Measurements from ENCODE around the gene HEPN1.

HEPN1 gene

DNA sequence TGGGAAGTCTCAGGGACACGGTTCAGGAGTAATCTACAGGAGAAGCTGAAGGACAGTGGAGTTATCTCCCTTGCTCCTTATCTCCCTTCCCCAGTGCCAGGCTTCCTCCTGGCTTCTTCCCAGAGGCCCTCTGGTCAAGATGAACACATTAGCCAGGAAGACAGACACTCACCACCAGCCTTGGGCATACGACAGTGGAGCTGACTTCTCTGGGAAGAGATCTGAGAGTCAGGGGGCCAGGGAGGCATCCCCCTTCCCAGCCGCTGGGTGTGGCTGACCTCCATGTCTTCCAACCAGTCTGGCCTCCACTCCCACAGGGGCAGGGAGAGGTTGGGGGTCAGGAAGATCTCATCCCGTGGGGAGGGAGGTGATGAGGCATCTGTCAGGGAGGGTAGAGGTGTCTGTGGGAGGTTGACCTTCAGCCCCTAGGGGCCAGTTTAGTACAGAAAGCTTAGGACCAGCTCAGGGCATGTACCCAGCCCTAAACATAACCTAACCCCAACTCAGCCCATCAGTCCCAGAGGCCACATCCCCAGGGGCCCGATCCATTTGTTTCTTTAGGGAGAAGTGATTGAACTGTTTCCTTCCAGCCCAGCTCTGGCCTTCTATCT, 34.1 kb upstream of the HEPN1 start:
- DNase-seq (ENCODE audit: low read depth) = no peak

GRCh38 chr11:124886476-124886875, 32.6 kb upstream of the HEPN1 start:
- no peak for DNase-seq (ENCODE audit: low read depth)

- DNase-seq (ENCODE audit: low read depth) = no peak
Observed at GRCh38 chr11:124886978-124887666, 31.9 kb upstream of the HEPN1 start.

DNA sequence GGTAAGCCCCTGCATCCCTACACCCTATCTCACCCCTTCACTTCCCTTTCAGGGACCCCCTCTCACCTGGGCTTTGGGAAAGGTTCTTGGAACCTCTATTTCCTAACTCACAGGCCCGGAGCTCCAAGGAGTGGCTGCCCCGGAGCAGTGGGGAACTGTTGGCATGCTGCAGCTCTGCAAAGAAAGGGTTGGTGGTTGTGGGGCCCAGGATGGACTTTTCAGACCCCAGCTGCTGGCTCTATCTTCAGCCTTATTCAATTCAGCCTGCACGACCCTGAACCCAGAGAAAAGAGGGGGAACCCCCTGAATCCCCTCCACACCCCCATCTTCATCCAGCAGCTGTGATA, 31.4 kb upstream of the HEPN1 start:
- no peak for DNase-seq (ENCODE audit: low read depth)

DNA sequence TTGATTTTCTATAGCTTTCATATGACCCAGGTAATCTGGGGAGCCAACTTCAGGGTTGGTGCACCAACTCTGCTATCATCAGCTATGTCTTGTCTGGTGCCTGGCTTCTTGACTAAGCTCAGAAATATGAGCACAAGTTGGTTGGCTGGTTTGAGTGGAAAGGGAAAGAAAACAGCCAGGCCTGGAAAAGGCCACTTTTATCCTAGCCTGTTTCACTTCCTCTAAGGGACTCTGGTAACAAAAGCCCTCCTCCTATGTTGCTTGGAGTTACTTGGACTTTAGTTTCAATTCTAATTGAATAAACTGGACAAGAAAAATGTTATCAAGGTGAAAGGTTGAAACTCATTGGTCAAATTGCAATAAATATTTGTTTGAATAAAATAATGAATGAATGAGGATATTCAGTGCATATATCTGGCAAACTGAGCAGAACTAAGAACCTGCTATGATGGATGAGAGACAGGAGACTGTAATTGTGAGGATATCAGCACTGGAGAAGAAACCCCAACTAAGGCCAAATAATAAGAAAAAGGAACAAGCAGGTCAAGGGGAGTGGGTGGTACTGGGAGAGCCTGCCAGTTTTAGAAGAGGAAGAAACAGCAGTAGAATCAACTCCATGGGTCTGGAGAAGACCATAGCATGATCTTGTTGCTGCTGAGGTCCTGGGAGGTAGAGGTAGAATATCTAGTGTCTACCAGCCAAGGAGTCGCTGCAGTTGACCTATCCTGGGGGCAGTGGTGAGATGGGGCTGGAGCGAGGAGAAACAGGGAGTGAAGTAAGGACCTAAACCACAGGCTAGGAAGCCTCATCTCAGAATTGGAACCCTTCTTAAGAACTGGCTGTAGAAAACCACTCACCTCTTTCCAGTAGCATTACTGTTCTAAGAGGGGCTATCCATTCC, 29.6 kb upstream of the HEPN1 start:
- no peak for DNase-seq (ENCODE audit: low read depth)

GRCh38 chr11:124890151-124890550, 28.9 kb upstream of the HEPN1 start:
- DNase-seq (ENCODE audit: low read depth) = no peak

- DNase-seq (ENCODE audit: low read depth) = no peak
Observed at GRCh38 chr11:124890683-124891372, 28.2 kb upstream of the HEPN1 start.

GRCh38 chr11:124891373-124891861, 27.6 kb upstream of the HEPN1 start:
- no peak for DNase-seq (ENCODE audit: low read depth)

DNA sequence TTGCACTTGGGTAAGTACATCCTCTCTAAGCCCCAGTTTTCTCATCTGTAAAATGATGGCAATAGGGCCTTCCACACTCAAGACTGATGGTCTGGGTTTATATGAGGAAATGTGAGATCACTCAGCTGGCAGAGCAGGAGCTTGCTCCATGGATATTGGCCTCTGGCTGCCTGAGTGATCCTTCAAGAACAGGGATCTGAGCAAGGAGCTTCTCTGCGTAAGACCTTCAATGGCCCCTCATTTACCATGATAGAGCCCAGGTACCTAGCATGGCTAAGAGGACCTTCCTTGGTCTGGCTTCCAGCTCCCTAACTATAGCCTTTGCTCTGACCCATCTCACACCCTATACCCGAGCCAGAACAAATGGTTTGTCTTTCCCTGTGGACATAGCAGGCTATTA, 26.9 kb upstream of the HEPN1 start:
- no peak for DNase-seq (ENCODE audit: low read depth)

DNA sequence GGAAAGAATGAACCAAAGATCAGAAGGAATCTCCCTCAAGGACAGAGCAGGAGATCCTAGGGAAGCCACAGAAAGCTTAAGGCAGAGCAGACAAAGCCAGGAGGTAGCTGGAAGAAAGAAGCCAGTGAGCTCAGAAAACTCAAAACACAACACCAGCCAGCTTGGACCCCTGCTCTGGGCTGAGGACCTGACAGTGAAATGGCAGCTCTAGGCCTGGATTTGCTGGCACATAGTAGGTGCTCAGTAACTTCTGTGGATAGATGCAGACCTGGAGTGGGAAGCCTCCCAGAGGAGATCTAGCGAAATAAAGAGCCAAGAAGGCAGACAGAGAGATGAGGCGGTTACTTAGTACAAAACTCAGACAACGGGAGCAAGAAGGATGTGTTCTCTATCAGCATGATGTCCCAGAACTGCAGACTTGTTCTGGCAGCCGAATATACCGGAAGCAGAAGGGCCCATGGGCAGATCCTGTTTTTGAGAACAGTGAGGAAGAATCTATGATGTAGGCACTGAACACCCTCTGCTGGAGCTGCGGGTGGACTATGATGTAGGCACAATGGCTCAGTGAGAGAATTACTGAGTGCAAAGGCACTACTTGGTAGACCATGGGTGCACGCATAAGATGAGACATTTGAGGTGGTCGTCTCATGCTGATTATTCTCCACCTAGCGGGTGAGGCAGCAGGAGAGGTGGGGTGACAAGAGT, 26.1 kb upstream of the HEPN1 start:
- no peak for DNase-seq (ENCODE audit: low read depth)

- DNase-seq (ENCODE audit: low read depth) = no peak
Observed at GRCh38 chr11:124893781-124894401, 25.2 kb upstream of the HEPN1 start.

- DNase-seq (ENCODE audit: low read depth) = no peak
Observed at GRCh38 chr11:124894606-124895430, 24.2 kb upstream of the HEPN1 start.

- no peak for DNase-seq (ENCODE audit: low read depth)
Observed at GRCh38 chr11:124895471-124895971, 23.5 kb upstream of the HEPN1 start.

- no peak for DNase-seq (ENCODE audit: low read depth)
Observed at GRCh38 chr11:124896071-124896750, 22.8 kb upstream of the HEPN1 start.

DNA sequence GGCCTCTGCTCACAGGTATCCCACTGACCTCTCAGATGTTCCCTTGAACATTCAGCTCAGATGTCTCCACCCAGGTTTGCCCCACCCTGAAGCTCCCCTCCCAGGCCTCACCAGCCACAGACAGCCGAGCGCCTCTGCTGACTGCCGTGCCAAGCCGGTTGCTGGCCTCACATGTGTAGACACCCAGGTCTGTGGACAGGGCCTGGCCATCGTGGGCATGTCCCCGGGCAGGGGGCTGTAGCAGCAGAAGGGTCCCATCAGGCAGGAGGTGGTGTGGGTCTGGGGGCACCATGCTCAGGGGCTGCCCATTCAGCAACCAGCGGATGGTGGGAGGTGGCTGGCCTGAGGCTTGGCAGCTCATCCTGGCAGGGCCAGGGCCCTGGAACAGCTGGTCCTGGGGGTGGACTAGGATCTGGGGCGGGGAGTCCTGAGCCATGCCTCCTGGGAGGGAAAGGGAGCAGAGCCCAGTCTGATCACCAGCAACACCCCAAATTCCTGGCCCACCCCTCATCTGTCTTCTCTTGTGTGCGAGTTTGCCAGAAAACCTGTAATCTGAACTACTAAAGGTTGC, 22.1 kb upstream of the HEPN1 start:
- DNase-seq (ENCODE audit: low read depth) = no peak

GRCh38 chr11:124897674-124898262, 21.3 kb upstream of the HEPN1 start, which contains the start of gene ROBO4:
Gene ROBO4, minus strand, starts transcription at chr11:124897865. Its CDS starts 70 bp downstream, at chr11:124897795.
- DNase-seq (ENCODE audit: low read depth) = no peak

DNA sequence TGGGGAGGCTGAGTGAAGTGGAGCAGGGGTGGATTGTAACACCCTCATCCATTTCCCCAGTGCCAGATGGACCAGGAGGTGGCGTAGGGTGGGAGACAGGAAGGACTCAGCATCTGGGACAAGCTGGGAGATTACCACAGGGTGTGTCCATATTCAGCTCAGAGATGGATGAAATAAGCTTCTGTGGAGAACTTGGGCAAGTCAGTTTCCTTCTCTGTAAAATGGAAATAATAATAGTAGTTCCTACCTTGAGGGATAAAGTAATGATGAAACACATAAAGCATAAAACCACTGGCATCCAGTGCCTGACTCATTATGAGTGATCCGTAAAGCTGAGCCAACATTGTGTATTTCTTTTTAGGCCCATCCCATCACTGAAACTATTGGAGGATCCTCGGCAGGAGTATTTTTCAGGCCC, 20.8 kb upstream of the HEPN1 start:
- DNase-seq (ENCODE audit: low read depth) = no peak

- DNase-seq (ENCODE audit: low read depth) = no peak
Observed at GRCh38 chr11:124898711-124899110, 20.3 kb upstream of the HEPN1 start.
